ENCODE measurements around the gene OR2W1.

DNA sequence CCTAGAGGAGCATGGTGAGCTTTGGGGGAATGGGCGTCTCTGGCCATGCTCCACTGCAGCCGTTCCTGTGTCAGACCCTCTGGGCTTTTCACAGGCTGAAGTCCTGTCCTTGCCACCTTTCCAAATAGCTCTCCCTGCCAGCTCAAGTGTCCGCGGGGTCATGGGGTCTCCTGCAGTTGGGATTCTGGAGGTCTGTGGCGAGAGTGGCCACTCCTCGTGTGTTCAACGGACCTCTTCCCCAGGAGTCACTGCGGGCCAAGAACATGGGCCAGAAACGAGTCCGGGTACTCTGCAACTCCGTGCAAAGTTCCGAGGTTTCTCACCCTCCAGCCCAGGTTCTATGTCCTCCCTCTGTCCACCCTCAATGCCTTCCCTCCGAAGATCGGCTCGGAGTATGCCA is 37.5 kb upstream of the OR2W1 start:
- no peak for TF ChIP-seq CTCF (IDR thresholded peaks at IDR 0.05; ENCODE audit: low read length)
- no peak for TF ChIP-seq EZH2 (optimal IDR thresholded peaks at IDR 0.05; ENCODE audit: low read depth, low read length)
- no peak for TF ChIP-seq EZH2phosphoT487 (IDR thresholded peaks at IDR 0.05; ENCODE audit: low read length)
